Progenitor cell of endocrine pancreas (in vitro differentiated cells): Measurements from ENCODE around the gene BRICD5. TPM values are rescaled to one million over a fixed set of nuclear protein-coding genes. Genes with fewer than 3 reads are reported as not detected.

Experiments used
- DNase-seq: peaks from one replicate; pipeline ENCODE4 v3.0.0; 2021; ENCODE audit warnings: low spot score; ENCODE audit not compliant: unreplicated experiment
- H3K27ac Mint-ChIP-seq: 2 replicates; pipeline ENCODE4 v1.8.0; 2021; ENCODE audit warnings: mild to moderate bottlenecking, moderate library complexity, mixed read lengths
- H3K27me3 Mint-ChIP-seq: 2 replicates; pipeline ENCODE4 v1.8.0; 2021; ENCODE audit warnings: mixed read lengths
- H3K36me3 Mint-ChIP-seq: 2 replicates; pipeline ENCODE4 v1.8.0; 2022; ENCODE audit warnings: mixed read lengths; ENCODE audit not compliant: insufficient read depth
- H3K4me1 Mint-ChIP-seq: 2 replicates; pipeline ENCODE4 v1.8.0; 2021; ENCODE audit warnings: low read depth, mixed read lengths
- H3K4me3 Mint-ChIP-seq: 2 replicates; pipeline ENCODE4 v1.8.0; 2021; ENCODE audit warnings: low read depth, mild to moderate bottlenecking, moderate library complexity, mixed read lengths
- H3K9me3 Mint-ChIP-seq: 2 replicates; pipeline ENCODE4 v1.8.0; 2021; ENCODE audit warnings: low read depth, mixed read lengths
- total RNA-seq: library from RNA; stranded (reverse); gene quantifications from 2 replicates; pipeline ENCODE4 v1.2.1, GENCODE V29; 2021
- TF ChIP-seq, protein P1 (sequence below): fragments of 200-600 bp; sonication (generic); IDR thresholded peaks from one replicate; pipeline ENCODE4 v1.5.0; 2021; ENCODE audit warnings: antibody characterized with exemption, mild to moderate bottlenecking; ENCODE audit not compliant: unreplicated experiment

The BRICD5 gene
- total RNA-seq, 1 donor from 2014 or later = 24.6 TPM

DNA sequence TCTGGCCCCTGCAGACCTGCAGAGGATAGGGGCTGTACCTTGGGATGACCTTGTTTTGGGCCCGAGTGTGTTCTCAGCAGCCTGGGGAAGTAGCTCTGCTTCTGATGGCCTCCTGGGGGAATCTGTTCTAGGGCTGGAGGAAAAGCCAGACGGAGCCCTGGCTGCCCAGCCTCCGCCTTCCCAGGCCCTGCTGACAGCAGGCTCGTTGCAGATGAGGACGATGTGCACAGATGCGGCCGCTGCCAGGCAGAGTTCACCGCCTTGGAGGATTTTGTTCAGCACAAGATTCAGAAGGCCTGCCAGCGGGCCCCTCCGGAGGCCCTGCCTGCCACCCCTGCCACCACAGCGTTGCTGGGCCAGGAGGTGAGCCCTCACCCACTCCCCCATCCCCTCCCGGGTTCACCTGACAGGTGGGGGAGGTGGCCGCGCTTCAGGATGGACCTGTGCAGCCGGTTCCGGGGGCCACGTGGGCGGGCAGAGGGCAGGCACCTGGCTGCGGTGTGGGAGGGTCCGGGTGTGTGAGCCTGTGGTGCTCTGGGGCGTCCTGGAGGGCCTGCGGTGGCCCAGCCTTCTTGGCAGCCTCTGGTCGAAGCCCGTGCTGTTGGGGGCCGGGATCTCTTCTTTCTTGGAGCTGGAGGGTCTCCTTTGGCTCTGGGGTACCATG lies 17.6 kb upstream of the BRICD5 start:
- no peak overlapping the region for H3K27ac Mint-ChIP-seq
- no peaks in the 10 kb centered on the region for H3K9me3 Mint-ChIP-seq
- H3K27me3 Mint-ChIP-seq = no peaks in the 10 kb centered on the region
- H3K4me1 Mint-ChIP-seq = peaks cover 4% of the 10 kb centered on the region
- H3K4me3 Mint-ChIP-seq = no peak overlapping the region
- H3K36me3 Mint-ChIP-seq = no peaks in the 10 kb centered on the region
- no peak for DNase-seq
- TF ChIP-seq, protein P1, sequence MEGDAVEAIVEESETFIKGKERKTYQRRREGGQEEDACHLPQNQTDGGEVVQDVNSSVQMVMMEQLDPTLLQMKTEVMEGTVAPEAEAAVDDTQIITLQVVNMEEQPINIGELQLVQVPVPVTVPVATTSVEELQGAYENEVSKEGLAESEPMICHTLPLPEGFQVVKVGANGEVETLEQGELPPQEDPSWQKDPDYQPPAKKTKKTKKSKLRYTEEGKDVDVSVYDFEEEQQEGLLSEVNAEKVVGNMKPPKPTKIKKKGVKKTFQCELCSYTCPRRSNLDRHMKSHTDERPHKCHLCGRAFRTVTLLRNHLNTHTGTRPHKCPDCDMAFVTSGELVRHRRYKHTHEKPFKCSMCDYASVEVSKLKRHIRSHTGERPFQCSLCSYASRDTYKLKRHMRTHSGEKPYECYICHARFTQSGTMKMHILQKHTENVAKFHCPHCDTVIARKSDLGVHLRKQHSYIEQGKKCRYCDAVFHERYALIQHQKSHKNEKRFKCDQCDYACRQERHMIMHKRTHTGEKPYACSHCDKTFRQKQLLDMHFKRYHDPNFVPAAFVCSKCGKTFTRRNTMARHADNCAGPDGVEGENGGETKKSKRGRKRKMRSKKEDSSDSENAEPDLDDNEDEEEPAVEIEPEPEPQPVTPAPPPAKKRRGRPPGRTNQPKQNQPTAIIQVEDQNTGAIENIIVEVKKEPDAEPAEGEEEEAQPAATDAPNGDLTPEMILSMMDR = no peak

GRCh38 chr16:2226918-2227317 lies 16.3 kb upstream of the BRICD5 start:
- Mint-ChIP-seq H3K4me1 (peaks cover 4% of the 10 kb centered on the region), H3K27ac (no peak overlapping the region), H3K27me3 (no peaks in the 10 kb centered on the region), H3K36me3 (no peaks in the 10 kb centered on the region), H3K9me3 (no peaks in the 10 kb centered on the region), H3K4me3 (no peak overlapping the region)
- TF ChIP-seq, protein P1 = no peak
- DNase-seq = no peak

GRCh38 chr16:2226245-2226793 lies 15.7 kb upstream of the BRICD5 start:
- no peak overlapping the region for H3K4me3 Mint-ChIP-seq
- no peak for DNase-seq
- no peaks in the 10 kb centered on the region for H3K36me3 Mint-ChIP-seq
- H3K4me1 Mint-ChIP-seq = peaks cover 4% of the 10 kb centered on the region
- no peak overlapping the region for H3K27ac Mint-ChIP-seq
- no peaks in the 10 kb centered on the region for H3K27me3 Mint-ChIP-seq
- no peaks in the 10 kb centered on the region for H3K9me3 Mint-ChIP-seq
- TF ChIP-seq, protein P1 = no peak

DNA sequence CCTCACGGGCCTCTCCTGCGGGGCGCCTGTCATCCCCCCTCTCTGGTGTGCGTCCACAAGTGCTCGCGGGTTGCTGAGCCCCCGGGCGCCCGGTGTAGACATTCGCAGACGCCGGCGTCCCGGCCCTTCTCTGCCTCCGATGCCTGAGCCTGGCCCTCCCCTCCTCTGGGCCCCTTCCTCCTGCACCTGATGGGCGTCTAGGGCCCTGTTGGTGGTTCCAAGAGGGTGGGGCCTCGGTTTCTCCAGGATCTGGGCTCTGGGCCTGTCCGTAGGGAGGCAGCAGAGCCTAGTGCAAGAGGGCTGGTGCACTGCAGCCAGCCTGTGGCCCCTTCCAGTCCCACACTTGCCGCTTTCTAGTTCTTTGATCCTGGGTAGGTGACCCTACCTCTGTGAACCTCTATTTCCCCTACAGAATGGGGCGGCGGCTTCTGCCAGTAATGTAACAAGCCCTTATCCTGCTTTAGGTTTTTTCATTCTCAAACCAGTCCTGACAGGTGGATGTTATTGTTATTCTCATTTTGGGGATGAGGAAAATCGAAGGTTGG lies 13.4 kb upstream of the BRICD5 start:
- Mint-ChIP-seq H3K27ac (peak overlapping the region; percentile 88), H3K27me3 (no peaks in the 10 kb centered on the region), H3K9me3 (no peaks in the 10 kb centered on the region), H3K36me3 (no peaks in the 10 kb centered on the region), H3K4me1 (peaks cover 11% of the 10 kb centered on the region), H3K4me3 (peak overlapping the region; percentile 81)
- TF ChIP-seq, protein P1 = peak; percentile 7
- no peak for DNase-seq

GRCh38 chr16:2223221-2223941 lies 12.7 kb upstream of the BRICD5 start, which contains the start of gene E4F1:
TSS of gene E4F1 (plus strand) at chr16:2223591. CDS start at chr16:2223614, 23 bp downstream.
- Mint-ChIP-seq H3K4me3 (peak within 1 kb of the TSS; percentile 81), H3K27me3 (no peaks in the 10 kb centered on the region), H3K27ac (peak within 1 kb of the TSS; percentile 88), H3K9me3 (no peaks in the 10 kb centered on the region), H3K36me3 (no peaks in the 10 kb centered on the region), H3K4me1 (peaks cover 11% of the 10 kb centered on the region)
- TF ChIP-seq, protein P1 = no peak
- DNase-seq = peak; percentile 98
